HG03103 (cell line): ENCODE results near the gene PRLR.
A peak's percentile ranks its signal among the peaks of the same experiment; 100 is the strongest.
"Not testable (repeated sequence)": the region's sequence is repeated elsewhere in the genome, so short reads cannot be mapped to it uniquely, and the experiment has no call there.

ENCODE experiments used
- ATAC-seq: cut with Tn5 transposase; IDR thresholded peaks from one replicate; pipeline ENCODE4 v1.9.1; 2021; ENCODE audit warnings: low read depth; ENCODE audit not compliant: unreplicated experiment

PRLR gene

GRCh38 chr5:35045280-35045679 is 185.0 kb downstream of the PRLR start:
- ATAC-seq, result no peak

DNA sequence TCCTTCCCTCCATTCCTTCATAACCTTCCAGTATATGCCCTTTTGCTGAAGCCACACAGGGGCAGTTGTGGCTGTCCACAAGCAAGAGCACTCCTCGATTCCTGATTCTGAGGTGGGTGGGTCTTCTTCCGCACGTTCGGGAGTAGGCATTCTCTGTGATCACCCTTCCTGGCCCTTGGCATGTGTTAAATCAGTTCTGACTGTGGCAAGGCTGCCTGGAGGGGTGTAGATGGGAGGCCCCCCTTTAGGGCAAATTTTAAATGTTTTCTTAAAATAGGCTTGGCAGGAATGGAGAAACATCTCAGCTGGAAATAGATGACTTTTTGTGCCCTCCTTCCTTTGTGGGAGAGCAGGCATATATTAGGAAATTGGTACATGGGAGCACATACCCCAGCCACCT is 185.6 kb downstream of the PRLR start:
- no peak for ATAC-seq

- ATAC-seq, result no peak
Observed at GRCh38 chr5:35042781-35043180, 187.5 kb downstream of the PRLR start.

DNA sequence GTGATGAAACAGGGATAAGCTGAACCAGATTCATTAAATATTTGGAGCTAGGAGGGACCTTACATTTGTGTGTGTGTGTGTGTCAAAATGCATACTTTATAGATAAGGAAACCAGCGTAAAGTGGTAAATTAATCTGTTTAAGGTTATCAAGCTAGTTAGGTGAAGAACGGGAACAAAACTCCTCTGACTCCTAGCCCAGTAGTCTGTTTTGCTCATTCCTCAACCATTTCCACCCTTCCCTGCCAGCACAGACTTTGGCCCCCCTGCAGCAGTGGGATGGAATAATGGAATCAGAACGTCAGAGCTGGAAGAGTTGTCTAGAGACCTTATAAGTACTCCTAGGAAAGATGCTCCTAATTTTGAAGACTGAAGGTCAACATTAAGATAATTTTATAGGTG is 189.0 kb downstream of the PRLR start:
- ATAC-seq, result no peak

DNA sequence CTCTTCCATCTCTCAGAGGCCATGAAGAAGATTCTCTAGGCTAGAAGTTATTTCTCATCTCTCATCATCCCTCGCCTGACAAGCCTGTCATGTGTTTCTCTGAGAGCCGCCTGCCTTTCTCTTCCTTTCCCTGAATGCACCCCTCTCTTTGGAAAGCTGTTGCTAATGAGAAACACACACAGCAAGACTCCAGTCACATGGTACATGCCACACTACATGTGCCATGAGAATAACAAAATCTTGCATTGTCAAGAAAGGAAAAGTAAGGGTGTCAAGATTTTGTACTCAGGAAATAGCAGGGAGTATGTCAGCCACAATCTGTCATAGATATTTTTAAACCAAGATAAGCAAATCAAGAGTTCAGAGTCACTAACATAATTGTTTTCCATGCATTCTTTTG is 191.4 kb downstream of the PRLR start:
- ATAC-seq, result no peak

- ATAC-seq, result no peak
Observed at GRCh38 chr5:35036536-35036935, 193.8 kb downstream of the PRLR start.

- not testable (repeated sequence) for ATAC-seq
Observed at GRCh38 chr5:35035929-35036328, 194.4 kb downstream of the PRLR start.

DNA sequence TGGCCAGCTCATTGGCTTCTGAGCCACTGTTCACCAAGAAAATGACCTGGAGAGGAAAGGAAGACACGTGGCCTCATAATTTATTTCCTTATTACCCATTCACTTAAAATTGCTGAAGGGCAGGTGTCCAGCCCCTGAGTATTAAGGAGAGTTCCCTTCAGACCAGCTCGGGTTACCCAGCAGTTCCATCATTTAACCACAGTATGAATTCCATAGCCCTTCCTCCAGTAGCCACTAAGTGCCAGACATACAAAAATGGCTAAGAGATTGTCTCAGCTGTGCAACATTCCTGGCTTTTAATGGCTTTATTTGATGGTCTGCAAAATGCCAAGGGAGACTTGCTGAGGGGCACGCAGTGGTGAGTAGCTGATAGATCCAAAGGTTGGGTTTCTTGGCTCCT is 195.0 kb downstream of the PRLR start:
- no peak for ATAC-seq

DNA sequence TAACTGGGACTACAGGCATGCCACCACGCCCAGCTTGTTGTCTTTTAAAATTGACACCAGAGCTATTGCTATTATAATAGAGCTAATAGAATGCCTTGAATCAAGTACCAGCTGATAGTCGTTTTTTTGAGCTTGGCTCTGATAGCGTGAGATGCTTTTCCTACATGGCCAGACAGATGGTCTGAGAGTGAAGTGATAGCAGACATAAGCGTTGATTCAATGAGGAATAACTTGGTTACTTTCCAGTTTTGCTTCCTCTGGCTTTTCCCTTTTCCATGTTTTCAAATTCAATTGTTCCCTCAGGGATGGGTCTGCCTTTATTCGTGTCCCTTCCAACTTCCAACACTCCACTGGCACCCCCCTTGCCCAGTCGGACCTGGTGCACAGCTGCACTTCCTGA is 197.9 kb downstream of the PRLR start:
- no peak for ATAC-seq

DNA sequence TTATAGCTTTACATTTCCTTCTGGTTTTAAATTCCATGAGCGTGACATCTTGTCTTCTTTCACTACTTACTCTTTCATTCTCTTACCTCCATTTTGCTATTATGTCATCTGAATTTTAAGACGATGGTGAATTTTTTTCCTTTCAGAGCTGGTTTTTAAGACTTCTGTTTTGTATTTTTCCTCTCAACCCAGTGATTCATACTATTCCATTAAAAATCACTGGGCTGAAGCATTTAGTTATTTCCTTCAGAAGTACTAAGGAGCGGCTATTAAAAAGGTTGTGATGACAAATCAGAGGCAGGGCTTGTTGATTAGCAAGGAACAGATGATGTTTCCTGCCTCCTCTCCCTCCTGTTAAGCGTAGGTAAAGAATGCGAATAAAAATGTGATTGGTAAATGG is 199.0 kb downstream of the PRLR start:
- no peak for ATAC-seq

GRCh38 chr5:35030426-35031100 is 199.7 kb downstream of the PRLR start:
- ATAC-seq, result no peak

- ATAC-seq, result no peak
Observed at GRCh38 chr5:35029333-35029732, 201.0 kb downstream of the PRLR start.

DNA sequence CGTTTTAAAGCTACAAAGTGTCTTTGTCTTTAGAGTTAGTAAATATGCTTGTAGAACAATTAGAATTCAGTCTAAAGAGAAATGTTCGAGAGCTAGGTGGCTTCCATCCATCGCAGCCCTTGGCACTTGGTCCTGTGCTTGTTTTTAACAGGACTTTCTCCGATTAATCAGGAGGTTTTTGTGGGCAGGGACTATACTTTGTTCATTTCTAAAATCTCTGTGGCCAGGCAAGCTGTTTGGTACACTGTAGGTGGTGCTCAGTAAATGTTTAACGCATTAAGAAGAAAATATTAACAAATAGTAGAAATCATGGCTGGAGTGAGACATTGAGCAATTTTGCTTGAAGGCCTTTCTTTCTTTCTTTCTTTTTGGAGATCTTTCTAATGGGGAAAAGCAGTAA is 203.3 kb downstream of the PRLR start:
- no peak for ATAC-seq

GRCh38 chr5:35026280-35026840 is 203.9 kb downstream of the PRLR start:
- ATAC-seq, result no peak

DNA sequence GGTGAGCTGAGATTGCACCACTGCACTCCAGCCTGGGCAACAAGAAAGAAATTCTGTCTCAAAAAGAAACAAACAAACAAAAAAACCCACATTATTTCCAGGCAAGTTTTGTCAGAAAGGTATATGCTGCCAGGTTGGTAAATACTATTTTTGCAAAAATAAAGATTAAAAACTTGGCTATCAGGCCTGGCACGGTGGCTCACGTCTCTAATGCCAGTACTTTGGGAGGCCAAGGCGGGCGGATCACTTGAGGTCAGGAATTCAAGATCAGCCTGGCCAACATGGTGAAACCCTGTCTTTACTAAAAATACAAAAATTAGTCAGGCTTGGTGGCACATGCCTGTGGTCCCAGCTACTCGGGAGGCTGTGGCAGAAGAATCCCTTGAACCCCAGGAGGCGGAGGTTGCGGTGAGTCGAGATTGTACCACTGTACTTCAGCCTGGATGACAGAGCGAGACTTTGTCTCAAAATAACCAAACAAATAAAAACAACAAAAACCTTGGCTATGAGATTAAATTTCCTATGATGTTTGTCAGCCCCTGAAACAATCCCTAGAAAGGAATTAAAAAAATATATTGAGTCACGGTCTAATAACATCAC is 205.3 kb downstream of the PRLR start:
- no peak for ATAC-seq

DNA sequence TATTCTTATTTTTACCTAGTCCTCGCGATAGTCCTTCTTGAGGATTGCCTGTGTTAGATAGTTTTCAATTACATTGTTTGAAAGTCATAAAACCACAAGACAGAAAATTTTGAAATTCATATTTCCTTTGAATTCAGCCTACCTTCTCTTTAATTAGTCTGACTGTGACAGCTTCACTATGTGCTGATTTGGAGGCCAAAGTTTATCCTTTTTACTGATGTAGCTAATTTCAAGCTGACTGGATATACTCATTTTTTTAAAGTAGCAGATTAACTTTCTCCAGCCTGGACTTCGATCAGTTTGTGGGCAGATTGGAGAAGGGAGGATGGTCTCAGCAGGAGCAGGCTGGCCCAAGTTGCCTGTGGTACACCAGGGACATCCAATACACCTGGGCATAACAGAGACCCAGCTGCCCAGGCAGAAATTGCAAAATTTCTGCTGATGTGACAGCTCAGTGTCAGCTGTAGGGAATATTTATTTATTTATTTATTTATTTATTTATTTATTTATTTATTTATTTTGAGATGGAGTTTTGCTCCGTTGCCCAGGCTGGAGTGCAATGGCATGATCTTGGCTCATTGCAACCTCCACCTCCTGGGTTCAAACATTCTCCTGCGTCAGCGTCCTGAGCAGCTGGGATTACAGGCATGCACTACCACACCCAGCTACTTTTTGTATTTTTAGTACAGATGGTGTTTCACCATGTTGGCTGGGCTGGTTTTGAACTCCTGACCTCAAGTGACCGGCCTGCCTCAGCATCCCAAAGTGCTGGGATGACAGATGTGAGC is 206.7 kb downstream of the PRLR start:
- ATAC-seq, result no peak

DNA sequence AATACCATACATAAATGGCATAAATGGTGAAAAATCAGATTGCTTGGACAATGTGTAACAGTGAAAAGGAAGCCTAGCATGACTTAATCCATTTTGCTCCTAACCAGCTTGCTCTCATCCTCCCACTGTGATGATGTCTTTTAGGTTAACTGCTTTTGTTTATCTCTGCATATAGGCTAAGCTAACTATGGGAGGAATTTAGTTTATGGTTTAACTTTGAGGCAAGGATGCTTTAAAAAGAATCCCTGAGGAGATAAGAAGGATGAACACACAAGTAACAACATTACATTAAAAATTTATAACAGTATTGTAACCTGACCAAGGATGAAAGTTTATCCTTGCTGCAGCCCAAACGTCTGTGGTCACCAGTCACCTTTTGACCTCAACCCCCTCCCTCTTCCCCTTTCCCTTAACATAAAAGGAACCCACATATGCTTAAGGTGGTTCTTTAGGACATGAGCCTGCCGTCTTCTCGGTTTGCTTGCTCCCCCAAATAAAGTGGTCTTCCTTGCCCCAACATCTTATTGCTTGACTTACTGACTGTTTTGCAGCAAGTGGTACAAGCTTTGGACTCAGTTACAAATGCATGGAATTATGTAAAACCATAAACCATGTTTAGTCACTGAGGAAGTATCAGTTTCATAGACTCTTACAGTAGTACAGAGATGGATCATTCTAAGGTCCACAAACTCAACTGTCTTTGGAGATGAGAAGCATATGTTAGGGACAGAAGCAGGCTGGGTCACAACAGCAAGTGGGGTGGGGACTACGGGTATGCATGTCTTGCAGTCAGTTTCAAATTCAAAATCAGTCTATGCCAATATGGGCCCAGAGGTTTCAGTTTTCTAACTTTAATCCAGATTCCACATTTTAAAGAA is 213.9 kb downstream of the PRLR start:
- peak; percentile 73 for ATAC-seq

DNA sequence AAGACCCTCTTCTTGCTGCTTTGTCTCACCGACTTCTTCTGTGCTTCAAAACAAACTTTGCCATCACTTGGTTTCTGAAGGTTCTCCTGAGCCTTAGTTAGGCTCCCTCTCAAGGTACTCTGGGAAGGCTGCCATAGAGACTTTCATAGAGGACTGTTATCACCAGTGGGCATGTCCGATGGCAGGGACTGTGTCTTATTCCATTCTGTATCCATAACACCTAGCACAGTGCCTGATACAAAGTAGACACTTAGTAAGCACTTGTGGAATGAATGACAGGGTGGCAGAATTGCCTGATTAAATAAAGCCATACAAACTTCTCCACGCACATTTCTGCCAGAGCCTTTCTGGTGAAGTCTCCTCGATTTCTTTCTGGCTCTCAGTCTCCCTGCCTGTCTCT is 215.2 kb downstream of the PRLR start:
- no peak for ATAC-seq

GRCh38 chr5:35012796-35013195 is 217.5 kb downstream of the PRLR start:
- ATAC-seq, result no peak

DNA sequence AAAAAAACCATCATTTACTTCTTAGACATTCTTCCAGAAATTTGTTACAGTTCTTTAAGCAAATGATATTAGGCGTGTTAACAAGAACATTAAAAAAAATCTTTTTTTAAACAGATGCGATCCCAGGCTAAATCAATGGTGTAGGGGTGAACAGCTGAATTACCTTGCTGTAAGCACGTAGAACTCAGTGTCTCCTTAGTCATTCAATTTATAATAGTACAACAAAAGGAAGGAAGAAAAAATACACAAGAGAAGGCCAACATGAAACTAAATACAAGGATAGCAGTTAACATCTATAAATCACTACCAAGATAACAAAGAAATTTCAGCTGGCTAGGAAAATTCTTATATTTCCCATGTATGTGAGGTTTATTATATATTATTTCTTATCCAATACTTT is 217.9 kb downstream of the PRLR start:
- no peak for ATAC-seq

- no peak for ATAC-seq
Observed at GRCh38 chr5:35010676-35011075, 219.6 kb downstream of the PRLR start.
